HG02938 (cell line): Measurements from ENCODE around the gene EMC1.
"Not testable (repeated sequence)": the region's sequence is repeated elsewhere in the genome, so short reads cannot be mapped to it uniquely, and the experiment has no call there.

Experiments used
- ATAC-seq: cut with Tn5 transposase; IDR thresholded peaks from one replicate; pipeline ENCODE4 v1.9.1; 2021; ENCODE audit warnings: mild to moderate bottlenecking, moderate library complexity; ENCODE audit not compliant: unreplicated experiment

Gene EMC1

GRCh38 chr1:19262047-19262446 is 10.7 kb upstream of the EMC1 start:
- ATAC-seq = no peak

GRCh38 chr1:19260211-19261138 is 9.2 kb upstream of the EMC1 start:
- ATAC-seq = no peak

GRCh38 chr1:19258353-19258752 is 7.0 kb upstream of the EMC1 start:
- no peak for ATAC-seq

DNA sequence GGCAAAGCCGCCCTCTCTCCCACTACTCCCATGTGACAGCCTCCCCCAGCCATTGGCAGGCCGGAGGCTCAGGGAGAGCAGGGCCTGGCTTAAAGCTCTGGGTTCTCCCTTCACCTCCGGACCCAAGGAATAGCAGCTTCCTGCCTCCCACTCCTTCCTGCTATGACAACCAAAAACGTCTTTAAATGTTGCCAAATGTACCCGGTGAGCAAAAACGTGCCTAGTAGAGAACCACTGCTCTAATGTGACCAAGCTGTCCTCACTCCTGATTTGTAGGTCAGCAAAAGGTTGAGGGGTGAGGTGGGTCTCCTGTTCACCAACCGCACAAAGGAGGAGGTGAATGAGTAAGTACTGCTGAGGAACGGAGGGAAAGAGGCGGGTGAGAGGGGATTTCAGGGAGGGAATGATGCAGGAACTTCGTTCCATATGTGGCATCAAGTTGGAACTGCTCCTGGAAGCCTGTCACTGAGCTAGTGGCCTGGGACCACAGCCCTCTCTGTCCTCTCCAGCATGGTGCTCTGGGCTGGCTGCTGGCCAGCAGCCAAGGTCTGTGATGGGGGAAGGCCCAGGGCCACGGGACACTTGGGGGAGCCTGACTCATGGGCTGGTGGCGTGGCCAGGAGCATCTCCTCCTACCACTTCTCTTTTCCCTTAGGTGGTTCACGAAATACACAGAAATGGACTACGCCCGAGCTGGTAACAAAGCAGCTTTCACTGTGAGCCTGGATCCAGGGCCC is 6.0 kb upstream of the EMC1 start:
- ATAC-seq = no peak

DNA sequence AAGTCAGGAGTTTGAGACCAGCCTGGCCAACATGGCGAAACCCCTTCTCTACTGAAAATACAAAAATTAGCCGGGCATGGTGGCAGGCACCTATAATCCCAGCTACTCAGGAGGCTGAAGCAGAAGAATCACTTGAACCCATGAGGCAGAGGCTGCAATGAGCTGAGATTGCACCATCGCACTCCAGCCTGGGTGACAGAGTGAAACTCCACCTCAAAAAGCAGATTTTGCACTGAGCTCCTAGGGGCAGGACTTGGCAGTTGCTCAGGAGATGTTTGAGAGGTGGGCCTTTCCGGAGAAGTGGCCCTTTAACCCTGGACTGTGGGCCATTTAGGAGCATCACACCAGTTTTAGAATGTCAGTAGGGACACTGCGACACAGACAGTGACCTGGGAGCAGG is 5.0 kb upstream of the EMC1 start:
- ATAC-seq = not testable (repeated sequence)

GRCh38 chr1:19255288-19255687 is 4.0 kb upstream of the EMC1 start:
- ATAC-seq = no peak

DNA sequence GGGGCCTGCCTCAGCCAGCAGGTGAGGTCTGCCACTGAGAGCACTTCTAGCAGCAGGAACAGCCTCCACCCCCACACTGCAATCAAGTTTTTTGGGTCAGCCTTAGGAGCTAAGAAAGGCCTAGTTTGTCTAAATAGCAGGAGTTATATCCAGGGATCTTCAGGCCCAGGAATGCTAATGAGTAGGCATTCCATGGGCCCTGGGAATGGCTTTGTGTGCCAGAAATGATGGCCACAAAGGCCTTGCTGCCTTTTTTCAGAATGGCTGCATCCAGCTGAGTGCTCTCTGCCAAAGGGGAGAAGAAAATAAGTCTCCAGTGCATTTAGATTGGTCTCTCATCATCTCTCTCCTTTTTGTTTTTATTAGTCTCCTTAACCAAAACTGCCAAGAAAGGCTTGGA is 3.1 kb upstream of the EMC1 start:
- no peak for ATAC-seq

DNA sequence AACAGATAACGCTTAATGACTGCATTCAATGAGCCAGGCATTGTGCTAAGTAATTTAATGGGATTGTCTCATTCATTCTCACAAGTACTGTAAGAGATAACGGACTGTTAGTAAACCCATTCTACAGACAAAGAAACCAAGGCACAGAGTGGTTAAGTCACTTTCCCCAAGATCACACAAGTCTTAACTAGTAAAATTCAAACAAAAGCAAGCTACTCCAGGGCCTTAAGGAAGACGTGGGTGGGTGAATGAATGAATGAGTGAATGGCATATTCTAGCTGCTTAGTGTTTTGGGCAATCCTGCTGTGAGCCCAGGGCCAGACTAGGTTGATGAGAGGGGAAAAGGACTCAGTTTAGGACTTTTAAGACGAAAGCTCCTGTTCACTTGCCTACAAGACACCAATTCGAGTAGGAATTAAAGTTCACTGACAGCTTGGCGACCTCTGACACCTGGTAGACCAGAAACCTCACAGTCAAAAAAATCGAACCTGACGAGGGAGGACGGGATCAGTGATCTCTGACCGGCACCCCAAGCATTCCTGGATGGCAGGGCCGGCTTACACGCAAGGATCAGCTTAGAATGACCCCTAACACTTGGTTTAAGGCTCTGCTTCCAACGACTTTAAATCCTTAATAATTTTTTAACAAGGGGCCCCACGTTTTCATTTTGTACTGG is 557 bp downstream of the EMC1 start:
- no peak for ATAC-seq

GRCh38 chr1:19240673-19241538 is 10.4 kb downstream of the EMC1 start:
- ATAC-seq = no peak

DNA sequence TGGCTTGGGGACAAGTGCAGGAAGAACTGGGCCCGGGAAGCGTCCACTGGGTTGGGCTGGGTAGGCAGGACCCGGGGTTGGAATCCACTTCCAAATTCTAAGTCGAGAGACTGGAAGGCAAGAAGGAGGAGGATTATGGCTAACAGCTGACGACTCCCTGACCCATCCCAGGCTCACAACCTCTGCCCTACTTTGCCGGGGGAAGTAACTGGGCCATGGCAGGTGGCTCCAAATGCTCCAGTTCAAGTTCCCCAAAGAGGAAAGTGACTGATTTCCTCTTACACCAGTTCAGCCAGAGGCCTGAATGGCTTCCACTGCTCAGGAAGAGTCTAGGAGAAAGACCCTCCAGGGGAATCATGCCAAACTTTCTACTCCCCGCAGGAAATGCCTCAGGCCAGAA is 11.4 kb downstream of the EMC1 start:
- no peak for ATAC-seq

GRCh38 chr1:19234224-19234623 is 17.1 kb downstream of the EMC1 start:
- no peak for ATAC-seq

- ATAC-seq = no peak
These were observed 18.8 kb downstream of the EMC1 start for GRCh38 chr1:19232524-19232846.

- ATAC-seq = not testable (repeated sequence)
These were observed 19.4 kb downstream of the EMC1 start for GRCh38 chr1:19231736-19232523.

GRCh38 chr1:19229828-19230325 is 21.4 kb downstream of the EMC1 start:
- no peak for ATAC-seq

DNA sequence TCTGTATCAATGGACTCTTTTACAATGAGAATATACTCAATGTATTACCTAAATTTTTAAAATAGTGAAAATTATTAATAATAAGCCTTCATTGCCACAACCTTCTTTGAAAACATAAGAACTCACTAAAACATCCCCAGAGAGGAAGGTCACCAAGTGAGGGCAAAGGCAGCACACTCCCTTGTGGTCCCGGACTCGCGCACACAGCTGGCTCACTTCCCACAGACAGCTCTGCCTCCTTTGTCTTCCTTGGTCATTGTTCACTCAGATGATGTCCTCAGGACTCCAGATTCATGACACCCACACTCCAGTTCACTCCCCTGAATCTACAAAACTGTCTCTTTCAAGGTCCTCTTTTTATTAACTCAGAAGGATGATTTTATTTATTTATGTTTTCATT is 22.1 kb downstream of the EMC1 start:
- no peak for ATAC-seq

- no peak for ATAC-seq
These were observed 28.1 kb downstream of the EMC1 start for GRCh38 chr1:19222979-19223824.

GRCh38 chr1:19222573-19222972 is 28.8 kb downstream of the EMC1 start:
- no peak for ATAC-seq

DNA sequence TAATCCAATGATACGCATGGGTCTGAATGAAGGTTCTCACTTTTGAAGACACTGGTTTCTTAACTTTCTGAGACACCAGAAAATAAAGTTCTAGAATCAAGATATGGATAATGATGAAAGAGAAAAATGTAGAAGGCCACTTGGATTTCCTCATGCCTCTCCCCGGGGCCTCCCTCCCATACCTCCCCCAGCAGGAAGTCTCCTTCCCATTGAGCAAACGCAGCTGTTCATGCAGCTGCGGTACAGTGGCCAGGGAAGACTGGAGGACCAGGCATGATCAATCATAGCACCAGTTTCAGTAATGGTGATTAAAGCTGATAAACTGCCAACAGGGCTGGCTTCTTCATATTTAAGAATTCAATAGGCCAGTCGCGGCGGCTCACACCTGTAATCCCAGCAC is 30.3 kb downstream of the EMC1 start:
- ATAC-seq = no peak
